ENCODE results near the gene ANK3.

The ANK3 gene

GRCh38 chr10:60376221-60377041, 13.2 kb downstream of the ANK3 start:
- no peak for DNase-seq (ENCODE audit: low read depth in 2 of 2)
- TF ChIP-seq, protein P1, sequence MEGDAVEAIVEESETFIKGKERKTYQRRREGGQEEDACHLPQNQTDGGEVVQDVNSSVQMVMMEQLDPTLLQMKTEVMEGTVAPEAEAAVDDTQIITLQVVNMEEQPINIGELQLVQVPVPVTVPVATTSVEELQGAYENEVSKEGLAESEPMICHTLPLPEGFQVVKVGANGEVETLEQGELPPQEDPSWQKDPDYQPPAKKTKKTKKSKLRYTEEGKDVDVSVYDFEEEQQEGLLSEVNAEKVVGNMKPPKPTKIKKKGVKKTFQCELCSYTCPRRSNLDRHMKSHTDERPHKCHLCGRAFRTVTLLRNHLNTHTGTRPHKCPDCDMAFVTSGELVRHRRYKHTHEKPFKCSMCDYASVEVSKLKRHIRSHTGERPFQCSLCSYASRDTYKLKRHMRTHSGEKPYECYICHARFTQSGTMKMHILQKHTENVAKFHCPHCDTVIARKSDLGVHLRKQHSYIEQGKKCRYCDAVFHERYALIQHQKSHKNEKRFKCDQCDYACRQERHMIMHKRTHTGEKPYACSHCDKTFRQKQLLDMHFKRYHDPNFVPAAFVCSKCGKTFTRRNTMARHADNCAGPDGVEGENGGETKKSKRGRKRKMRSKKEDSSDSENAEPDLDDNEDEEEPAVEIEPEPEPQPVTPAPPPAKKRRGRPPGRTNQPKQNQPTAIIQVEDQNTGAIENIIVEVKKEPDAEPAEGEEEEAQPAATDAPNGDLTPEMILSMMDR (IDR thresholded peaks at IDR 0.05; ENCODE audit: low read depth, low read length): no peak
- H3K4me3 ChIP-seq (replicated peaks in 1 of 2; ENCODE audit: low read depth in 2 of 2, low read length in 2 of 2): no peak overlapping the region

DNA sequence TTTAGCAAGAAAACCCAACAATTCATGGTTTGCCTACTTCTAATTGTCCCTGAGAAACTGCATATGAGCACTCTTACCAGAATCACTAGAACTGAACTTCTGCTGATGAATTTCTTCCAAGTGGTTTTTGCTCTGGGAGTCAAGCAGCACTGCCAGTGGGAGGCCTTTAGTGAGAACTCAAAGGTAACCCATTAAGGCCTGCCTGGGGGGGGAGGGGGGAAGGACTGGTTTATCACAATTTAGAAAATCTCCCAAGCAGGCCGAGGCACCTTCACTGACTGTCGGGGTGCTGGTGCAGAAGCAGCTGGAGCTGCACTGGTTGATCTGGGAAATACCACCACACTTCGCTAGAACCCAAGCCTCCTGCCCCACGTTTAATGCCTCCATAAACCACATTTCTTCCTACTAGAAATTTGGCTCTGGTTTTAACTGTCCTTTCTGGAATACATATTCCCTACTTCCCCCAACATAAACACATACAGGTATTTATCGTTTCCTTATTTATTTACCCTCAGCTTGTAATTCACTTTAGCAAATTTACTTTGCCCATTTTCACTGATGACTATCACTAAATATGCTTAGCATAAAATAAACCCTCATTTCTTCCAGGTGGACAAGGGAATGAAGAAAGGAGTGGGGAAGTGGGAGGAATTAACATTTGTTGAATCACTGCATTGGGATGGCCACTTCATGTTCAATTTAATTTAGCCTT, 14.2 kb downstream of the ANK3 start:
- TF ChIP-seq, protein P1 (IDR thresholded peaks at IDR 0.05; ENCODE audit: low read depth, low read length): no peak
- no peak for DNase-seq (ENCODE audit: low read depth in 2 of 2)
- H3K4me3 ChIP-seq (replicated peaks in 1 of 2; ENCODE audit: low read depth in 2 of 2, low read length in 2 of 2): no peak overlapping the region

DNA sequence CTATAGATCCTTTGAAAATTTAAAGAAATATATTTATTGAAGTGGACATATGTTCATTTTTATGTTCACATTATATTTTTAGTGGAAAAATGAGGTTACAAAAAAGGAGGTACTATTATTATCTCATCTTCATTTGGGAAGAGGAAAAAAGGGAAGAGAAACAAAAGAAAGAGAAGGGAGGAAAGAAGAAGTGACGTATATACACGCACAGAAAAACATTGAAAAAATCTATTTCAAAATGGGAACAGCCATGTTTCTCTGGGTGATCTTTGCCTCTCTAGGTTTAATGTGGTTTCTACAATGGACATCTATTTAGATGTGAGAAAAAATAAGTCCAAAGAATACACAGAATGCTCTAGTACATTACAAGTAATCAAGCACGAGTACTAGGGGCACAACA, 14.8 kb downstream of the ANK3 start:
- DNase-seq (ENCODE audit: low read depth in 2 of 2): no peak
- H3K4me3 ChIP-seq (replicated peaks in 1 of 2; ENCODE audit: low read depth in 2 of 2, low read length in 2 of 2): no peak overlapping the region
- TF ChIP-seq, protein P1 (IDR thresholded peaks at IDR 0.05; ENCODE audit: low read depth, low read length): no peak

- DNase-seq (ENCODE audit: low read depth in 2 of 2): no peak
- no peak overlapping the region for H3K4me3 ChIP-seq (replicated peaks in 1 of 2; ENCODE audit: low read depth in 2 of 2, low read length in 2 of 2)
- TF ChIP-seq, protein P1 (IDR thresholded peaks at IDR 0.05; ENCODE audit: low read depth, low read length): no peak
Measured at GRCh38 chr10:60372436-60372835, 17.2 kb downstream of the ANK3 start.

DNA sequence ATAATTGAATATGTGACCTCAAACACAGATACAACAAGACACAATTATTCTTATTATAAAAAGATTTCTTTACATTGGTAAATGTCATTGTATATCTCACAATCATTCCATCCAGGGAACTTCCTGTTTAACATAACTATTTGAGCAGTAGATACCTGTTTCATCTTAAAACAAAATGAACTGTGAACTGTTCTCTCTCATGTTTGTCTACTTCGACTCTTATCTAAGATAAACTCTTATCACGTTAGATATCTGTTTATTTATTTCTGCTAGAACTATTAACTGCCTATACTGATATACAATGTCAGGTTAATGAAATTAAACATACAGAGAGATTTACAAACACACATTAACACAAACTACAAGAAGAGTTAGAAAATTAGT, 20.1 kb downstream of the ANK3 start:
- no peak overlapping the region for H3K4me3 ChIP-seq (replicated peaks in 1 of 2; ENCODE audit: low read depth in 2 of 2, low read length in 2 of 2)
- no peak for DNase-seq (ENCODE audit: low read depth in 2 of 2)
- TF ChIP-seq, protein P1 (IDR thresholded peaks at IDR 0.05; ENCODE audit: low read depth, low read length): no peak

- DNase-seq (ENCODE audit: low read depth in 2 of 2): no peak
- no peak overlapping the region for H3K4me3 ChIP-seq (replicated peaks in 1 of 2; ENCODE audit: low read depth in 2 of 2, low read length in 2 of 2)
- TF ChIP-seq, protein P1 (IDR thresholded peaks at IDR 0.05; ENCODE audit: low read depth, low read length): no peak
Measured at GRCh38 chr10:60368875-60369546, 20.7 kb downstream of the ANK3 start.
